Medulla oblongata (tissue), 1 donor: ENCODE data around the gene PRKCB.
A peak's percentile ranks its signal among the peaks of the same experiment; 100 is the strongest.

Source experiments
- DNase-seq: peaks from one replicate; pipeline ENCODE4 v3.0.0-alpha.2; 2015; ENCODE audit errors: extremely low spot score

Gene PRKCB

GRCh38 chr16:23835390-23836077 lies at the start of gene PRKCB:
Gene PRKCB, plus strand, starts transcription at chr16:23835983.
- peak; percentile 90 for DNase-seq

- no peak for DNase-seq
These were observed 48.7 kb upstream of the PRKCB start for GRCh38 chr16:23786964-23787561.

GRCh38 chr16:23788685-23789084 lies 47.1 kb upstream of the PRKCB start:
- peak; percentile 20 for DNase-seq

DNA sequence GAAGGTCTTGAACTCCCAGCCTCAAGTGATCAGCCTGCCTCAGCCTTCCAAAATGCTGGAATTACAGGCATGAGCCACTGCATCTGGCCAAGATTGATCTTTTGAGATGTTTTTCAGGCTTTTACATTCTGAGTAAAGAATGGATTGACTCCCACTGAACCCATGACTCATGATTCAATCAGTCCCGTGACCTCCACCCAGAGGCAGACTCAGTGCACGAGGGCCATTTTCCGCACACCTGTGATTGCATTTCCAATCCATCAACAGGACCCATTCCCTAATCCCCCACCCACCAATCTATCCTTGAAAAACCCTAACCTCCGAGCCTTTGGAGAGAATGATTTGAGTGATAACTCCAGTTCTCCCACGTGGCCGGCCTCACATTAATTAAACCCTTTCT lies 40.4 kb upstream of the PRKCB start:
- DNase-seq, result no peak

DNA sequence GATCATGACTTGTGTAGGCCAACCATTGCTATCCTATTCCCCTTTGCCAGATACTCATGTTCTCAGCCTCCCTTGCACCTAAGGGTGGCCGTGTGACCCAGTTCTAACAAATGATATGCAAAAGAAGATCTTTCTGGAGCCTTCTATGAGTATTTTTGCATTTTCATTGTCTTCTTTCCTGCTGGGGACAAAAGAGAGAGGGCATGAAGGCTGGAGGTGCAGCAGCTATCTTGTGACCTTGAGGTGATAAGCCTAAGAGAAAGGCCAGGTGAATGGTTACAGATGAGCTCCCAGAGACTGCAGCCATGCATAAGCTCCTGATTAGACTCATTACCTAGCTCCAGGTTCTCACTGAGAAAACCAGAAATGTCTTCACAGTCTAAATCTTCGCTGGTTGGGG lies 38.8 kb upstream of the PRKCB start:
- no peak for DNase-seq

- peak; percentile 90 for DNase-seq
These were observed 34.4 kb upstream of the PRKCB start for GRCh38 chr16:23801378-23801777.

DNA sequence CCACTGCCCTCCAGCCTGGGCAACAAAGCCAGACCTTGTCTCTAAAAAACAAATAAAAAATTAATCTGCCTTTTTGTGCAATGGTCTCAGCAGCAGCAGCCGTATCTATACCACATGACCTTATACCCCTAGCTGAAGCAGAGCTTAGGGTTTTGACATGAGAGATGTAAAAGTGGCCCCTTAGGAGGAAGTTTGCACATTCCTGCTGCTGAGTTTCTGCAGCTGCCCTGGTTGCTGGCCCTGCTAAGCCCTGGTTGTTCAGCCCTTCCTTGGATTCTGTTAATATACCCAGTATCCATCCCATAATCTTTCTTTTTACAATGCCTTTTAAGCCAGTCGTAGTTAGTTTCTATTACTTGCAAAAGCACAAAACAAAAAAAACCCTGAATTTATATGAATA lies 33.0 kb upstream of the PRKCB start:
- DNase-seq, result no peak

- DNase-seq, result peak; percentile 76
These were observed 32.1 kb upstream of the PRKCB start for GRCh38 chr16:23803591-23804123.

DNA sequence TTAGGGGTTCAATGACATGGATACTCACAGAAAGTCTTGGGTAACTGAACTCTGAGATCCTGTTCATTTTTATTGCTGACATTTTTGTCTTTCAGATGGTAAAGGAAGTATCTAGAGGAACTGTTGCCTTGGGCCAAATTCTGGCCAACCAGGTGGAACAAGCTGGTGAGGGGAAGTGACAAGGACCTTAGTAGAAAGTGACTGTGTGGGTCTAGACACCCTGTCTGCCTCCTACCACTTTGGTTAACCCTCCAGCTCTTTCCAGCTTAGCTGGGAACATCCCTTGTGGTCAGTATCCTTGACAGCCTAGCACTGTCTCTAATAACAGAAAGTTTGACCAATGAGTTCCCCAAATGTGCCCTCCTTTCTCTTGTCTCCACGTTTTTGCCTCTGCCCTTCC lies 28.8 kb upstream of the PRKCB start:
- DNase-seq, result peak; percentile 68

DNA sequence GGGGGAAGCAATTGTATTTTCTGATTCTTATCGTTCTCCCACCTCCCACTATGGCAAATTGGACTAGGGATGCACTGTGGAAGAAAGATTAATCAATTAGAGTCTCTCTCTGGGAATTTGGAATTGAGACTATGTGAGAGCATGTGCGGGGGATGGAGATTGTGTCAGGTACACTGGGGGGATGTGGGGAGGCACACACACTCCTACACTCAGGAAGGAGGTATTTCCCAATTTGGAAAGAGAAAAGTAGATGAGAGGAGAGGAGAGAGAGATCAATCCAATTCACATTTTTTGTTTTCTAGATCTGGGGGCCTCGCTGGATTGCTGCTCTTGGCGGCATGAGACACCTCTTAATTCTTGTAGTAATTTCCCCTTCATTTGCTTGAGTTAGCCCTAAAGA lies 14.3 kb upstream of the PRKCB start:
- no peak for DNase-seq

- no peak for DNase-seq
These were observed 13.7 kb upstream of the PRKCB start for GRCh38 chr16:23821875-23822688.

- no peak for DNase-seq
These were observed 12.1 kb upstream of the PRKCB start for GRCh38 chr16:23823475-23824384.

GRCh38 chr16:23824909-23825308 lies 10.9 kb upstream of the PRKCB start:
- DNase-seq, result no peak

DNA sequence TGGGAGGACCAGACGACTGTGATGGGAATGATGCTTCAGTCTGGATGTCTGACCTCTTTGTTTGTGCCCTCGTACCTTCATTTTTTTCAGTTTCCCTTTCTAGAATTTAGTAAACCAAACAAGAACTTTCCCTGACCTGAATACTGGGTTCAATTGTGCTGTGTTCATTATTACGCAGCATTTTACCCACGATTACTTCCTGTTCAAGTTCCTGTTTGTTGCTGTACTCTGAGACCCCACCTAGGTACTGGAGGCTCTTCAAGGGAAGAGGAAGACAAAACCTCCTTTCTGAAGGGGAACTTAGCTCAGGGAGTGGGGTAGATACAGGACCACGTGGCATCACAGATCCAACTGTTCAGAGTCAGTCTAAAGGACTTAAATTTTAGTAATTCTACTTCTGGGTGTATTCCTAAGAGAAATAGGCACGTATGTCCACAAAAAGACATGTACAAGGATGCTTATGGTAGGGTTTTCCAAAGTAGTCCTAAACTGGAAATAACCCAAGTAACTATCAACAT lies 9.2 kb upstream of the PRKCB start:
- DNase-seq, result peak; percentile 54

GRCh38 chr16:23827057-23827456 lies 8.7 kb upstream of the PRKCB start:
- no peak for DNase-seq

DNA sequence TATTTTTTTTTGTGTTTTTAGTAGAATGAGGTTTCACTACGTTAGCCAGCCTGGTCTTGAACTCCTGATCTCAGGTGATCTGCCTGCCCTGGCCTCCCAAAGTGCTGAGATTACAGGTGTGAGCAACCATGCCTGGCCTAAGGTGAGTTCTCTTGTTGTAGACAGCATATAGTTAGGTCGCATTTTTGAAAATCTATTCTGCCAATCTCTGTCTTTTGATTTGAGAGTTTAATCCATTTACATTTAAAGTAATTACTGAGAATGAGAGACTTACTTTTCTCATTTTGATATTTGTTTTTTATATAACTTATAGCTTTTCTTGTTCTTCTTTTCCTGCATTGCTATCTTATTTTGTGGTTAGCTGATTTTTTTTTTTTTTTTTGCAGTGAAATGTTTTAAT lies 6.3 kb upstream of the PRKCB start:
- DNase-seq, result no peak

DNA sequence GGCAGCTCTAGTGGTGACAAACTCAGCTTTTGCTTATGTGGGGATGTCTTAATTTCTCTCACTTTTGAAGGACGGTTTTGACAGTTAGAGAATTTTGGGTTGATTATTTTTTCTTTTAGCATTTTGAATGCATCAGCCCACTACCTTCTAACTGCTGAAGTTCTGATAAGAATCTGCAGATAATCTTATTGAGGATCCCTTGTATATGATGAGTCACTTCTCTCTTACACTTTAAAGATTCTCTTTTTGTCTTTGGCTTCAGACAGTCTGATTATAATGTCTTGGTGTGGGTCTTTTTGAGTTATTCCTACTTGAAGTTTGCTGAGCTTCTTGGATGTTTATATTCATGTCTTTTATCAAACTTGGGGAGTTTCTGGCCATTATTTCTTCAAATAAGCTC lies 5.5 kb upstream of the PRKCB start:
- no peak for DNase-seq

DNA sequence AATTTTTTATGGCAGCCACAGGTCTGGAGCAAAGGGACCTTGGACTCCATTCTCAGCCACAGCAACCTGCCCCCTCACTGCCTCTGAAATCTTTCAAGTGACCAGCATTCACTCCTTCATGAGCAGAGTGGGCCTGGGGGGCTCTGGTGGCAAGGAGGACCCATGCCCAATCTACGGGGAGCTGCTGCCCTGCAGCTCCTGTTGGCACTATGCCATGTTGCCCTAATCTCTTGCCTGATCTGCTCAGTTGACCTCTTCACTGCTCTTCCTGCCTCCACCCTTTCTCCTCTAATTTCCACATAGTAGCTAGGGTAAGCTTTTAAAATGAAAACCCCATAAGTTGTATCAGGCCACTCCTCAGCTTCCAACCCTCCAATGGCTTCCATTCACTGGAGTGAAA lies 2.9 kb upstream of the PRKCB start:
- no peak for DNase-seq

DNA sequence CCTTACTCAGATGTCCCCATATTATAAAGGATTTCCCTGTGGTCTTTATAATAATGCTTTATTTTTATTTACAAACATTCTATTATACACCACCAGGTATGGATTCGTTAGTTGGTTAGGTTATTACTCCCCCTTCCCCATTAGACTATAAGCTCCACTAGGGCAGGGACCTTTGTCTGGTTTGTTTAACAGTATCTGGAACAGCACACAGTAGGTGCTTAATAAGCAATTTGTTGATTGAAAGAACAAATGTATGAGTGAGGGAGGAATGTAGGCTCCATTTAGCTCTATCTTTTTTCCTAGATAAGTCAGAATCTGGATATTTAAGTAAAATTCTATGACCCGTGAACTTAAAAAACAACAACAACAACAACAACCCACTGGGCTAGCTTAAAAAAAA lies 2.3 kb upstream of the PRKCB start:
- no peak for DNase-seq

GRCh38 chr16:23833960-23834685 lies 1.7 kb upstream of the PRKCB start:
- no peak for DNase-seq

GRCh38 chr16:23836078-23836403 lies 258 bp downstream of the PRKCB start:
- no peak for DNase-seq
